ENCODE measurements around the gene CANT1. TPM values are rescaled to one million over a fixed set of nuclear protein-coding genes. Genes with fewer than 3 reads are reported as not detected.

CANT1 gene
- total and polyA plus RNA-seq, 9 of the 15 experiments (the other 6 are each of a cell fraction or from before 2014, with no cell fraction given) = 2.7 to 66.4 (median 22.5) TPM

DNA sequence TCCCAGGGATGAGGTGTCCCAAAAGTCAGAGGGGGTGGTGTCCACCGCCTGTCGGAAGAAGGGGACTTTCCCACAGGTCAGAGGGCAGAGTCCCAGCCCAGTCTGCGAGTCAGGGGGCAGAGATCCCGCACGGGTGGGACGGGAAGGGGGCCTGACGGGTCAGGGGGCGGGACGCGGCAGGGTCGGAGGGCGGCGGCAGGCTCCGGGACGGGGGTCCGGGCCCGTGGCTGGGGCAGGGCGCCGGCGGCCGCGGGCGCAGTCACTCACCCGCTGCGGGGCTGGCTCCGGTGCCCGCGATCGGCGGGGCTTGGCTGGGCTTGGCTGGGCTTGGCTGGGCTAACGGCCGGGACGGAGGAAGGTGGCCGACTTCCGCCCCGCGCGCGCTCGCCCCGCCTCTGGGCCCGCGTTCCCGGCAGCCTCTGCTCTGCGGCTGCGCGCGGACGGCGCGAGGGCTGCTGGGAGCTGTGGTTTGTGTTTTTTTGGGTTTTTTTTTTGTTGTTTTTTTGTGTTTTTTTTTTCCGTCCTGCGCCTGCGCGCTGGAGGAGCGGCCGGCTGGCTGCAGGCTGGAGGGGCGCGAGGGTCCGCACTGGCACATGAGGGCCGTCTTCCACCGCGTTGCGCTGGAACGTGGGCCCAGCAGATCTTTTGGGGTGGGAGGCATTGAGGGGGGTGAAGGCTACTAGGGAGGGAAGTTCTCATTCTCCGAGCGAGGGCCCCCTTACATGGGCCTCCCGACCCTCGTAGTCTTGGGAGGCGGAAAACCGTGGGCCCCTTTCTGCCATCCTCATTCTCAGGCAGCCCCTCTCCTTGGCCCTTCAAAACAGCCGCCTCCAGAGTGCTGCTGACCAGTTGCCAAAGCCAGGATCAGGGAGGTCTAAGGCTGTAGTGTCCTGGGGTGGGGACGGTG is at the start of gene CANT1 (continued):
- TF ChIP-seq, protein P1, sequence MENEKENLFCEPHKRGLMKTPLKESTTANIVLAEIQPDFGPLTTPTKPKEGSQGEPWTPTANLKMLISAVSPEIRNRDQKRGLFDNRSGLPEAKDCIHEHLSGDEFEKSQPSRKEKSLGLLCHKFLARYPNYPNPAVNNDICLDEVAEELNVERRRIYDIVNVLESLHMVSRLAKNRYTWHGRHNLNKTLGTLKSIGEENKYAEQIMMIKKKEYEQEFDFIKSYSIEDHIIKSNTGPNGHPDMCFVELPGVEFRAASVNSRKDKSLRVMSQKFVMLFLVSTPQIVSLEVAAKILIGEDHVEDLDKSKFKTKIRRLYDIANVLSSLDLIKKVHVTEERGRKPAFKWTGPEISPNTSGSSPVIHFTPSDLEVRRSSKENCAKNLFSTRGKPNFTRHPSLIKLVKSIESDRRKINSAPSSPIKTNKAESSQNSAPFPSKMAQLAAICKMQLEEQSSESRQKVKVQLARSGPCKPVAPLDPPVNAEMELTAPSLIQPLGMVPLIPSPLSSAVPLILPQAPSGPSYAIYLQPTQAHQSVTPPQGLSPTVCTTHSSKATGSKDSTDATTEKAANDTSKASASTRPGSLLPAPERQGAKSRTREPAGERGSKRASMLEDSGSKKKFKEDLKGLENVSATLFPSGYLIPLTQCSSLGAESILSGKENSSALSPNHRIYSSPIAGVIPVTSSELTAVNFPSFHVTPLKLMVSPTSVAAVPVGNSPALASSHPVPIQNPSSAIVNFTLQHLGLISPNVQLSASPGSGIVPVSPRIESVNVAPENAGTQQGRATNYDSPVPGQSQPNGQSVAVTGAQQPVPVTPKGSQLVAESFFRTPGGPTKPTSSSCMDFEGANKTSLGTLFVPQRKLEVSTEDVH (IDR thresholded peaks at IDR 0.05; ENCODE audit: low read depth, partially characterized antibody) = peak; percentile 42
- TF ChIP-seq, protein P2, sequence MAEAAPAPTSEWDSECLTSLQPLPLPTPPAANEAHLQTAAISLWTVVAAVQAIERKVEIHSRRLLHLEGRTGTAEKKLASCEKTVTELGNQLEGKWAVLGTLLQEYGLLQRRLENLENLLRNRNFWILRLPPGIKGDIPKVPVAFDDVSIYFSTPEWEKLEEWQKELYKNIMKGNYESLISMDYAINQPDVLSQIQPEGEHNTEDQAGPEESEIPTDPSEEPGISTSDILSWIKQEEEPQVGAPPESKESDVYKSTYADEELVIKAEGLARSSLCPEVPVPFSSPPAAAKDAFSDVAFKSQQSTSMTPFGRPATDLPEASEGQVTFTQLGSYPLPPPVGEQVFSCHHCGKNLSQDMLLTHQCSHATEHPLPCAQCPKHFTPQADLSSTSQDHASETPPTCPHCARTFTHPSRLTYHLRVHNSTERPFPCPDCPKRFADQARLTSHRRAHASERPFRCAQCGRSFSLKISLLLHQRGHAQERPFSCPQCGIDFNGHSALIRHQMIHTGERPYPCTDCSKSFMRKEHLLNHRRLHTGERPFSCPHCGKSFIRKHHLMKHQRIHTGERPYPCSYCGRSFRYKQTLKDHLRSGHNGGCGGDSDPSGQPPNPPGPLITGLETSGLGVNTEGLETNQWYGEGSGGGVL (CRISPR knock-in tag; IDR thresholded peaks at IDR 0.05) = no peak
- no peak for TF ChIP-seq PCBP2 (IDR thresholded peaks at IDR 0.05; ENCODE audit: low read depth, low read length, poor library complexity, severe bottlenecking)
- TF ChIP-seq, protein P3, sequence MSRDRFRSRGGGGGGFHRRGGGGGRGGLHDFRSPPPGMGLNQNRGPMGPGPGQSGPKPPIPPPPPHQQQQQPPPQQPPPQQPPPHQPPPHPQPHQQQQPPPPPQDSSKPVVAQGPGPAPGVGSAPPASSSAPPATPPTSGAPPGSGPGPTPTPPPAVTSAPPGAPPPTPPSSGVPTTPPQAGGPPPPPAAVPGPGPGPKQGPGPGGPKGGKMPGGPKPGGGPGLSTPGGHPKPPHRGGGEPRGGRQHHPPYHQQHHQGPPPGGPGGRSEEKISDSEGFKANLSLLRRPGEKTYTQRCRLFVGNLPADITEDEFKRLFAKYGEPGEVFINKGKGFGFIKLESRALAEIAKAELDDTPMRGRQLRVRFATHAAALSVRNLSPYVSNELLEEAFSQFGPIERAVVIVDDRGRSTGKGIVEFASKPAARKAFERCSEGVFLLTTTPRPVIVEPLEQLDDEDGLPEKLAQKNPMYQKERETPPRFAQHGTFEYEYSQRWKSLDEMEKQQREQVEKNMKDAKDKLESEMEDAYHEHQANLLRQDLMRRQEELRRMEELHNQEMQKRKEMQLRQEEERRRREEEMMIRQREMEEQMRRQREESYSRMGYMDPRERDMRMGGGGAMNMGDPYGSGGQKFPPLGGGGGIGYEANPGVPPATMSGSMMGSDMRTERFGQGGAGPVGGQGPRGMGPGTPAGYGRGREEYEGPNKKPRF (IDR thresholded peaks at IDR 0.05; ENCODE audit: low read depth, low read length) = no peak
- TF ChIP-seq, protein P4, sequence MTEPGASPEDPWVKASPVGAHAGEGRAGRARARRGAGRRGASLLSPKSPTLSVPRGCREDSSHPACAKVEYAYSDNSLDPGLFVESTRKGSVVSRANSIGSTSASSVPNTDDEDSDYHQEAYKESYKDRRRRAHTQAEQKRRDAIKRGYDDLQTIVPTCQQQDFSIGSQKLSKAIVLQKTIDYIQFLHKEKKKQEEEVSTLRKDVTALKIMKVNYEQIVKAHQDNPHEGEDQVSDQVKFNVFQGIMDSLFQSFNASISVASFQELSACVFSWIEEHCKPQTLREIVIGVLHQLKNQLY (CRISPR knock-in tag; conservative IDR thresholded peaks at IDR 0.05) = no peak
- no peak for TF ChIP-seq COPS2 (conservative IDR thresholded peaks at IDR 0.05)
- TF ChIP-seq PHF20 (IDR thresholded peaks at IDR 0.05; ENCODE audit: partially characterized antibody) = peak; percentile 63
- TF ChIP-seq POLR2A (conservative IDR thresholded peaks at IDR 0.05) = peak; percentile 75
- TF ChIP-seq BRCA1 (IDR thresholded peaks at IDR 0.05) = no peak
- TF ChIP-seq BRCA1 (CRISPR knock-in tag; IDR thresholded peaks at IDR 0.05) = no peak
- TF ChIP-seq BACH1 (tag; IDR thresholded peaks at IDR 0.05) = no peak
- TF ChIP-seq ZKSCAN1 (IDR thresholded peaks at IDR 0.05; ENCODE audit: low read depth, low read length) = no peak
- TF ChIP-seq, protein P5, sequence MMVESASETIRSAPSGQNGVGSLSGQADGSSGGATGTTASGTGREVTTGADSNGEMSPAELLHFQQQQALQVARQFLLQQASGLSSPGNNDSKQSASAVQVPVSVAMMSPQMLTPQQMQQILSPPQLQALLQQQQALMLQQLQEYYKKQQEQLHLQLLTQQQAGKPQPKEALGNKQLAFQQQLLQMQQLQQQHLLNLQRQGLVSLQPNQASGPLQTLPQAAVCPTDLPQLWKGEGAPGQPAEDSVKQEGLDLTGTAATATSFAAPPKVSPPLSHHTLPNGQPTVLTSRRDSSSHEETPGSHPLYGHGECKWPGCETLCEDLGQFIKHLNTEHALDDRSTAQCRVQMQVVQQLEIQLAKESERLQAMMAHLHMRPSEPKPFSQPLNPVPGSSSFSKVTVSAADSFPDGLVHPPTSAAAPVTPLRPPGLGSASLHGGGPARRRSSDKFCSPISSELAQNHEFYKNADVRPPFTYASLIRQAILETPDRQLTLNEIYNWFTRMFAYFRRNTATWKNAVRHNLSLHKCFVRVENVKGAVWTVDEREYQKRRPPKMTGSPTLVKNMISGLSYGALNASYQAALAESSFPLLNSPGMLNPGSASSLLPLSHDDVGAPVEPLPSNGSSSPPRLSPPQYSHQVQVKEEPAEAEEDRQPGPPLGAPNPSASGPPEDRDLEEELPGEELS (CRISPR knock-in tag; IDR thresholded peaks at IDR 0.05; ENCODE audit: borderline replicate concordance) = no peak
- no peak for TF ChIP-seq MAFK (IDR thresholded peaks at IDR 0.05; ENCODE audit: low read length)
- TF ChIP-seq, protein P6, sequence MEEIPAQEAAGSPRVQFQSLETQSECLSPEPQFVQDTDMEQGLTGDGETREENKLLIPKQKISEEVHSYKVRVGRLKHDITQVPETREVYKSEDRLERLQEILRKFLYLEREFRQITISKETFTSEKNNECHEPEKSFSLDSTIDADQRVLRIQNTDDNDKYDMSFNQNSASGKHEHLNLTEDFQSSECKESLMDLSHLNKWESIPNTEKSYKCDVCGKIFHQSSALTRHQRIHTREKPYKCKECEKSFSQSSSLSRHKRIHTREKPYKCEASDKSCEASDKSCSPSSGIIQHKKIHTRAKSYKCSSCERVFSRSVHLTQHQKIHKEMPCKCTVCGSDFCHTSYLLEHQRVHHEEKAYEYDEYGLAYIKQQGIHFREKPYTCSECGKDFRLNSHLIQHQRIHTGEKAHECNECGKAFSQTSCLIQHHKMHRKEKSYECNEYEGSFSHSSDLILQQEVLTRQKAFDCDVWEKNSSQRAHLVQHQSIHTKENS (CRISPR knock-in tag; IDR thresholded peaks at IDR 0.05) = no peak
- no peak for TF ChIP-seq MTA1 (IDR thresholded peaks at IDR 0.05; ENCODE audit: borderline replicate concordance)
